DMS53 (cell line): ENCODE data around the gene ZNF865.

ENCODE experiments used
- DNase-seq: peaks from one replicate; lab custom pipeline; 2025; lab: John Stamatoyannopoulos, UW

ZNF865 gene

DNA sequence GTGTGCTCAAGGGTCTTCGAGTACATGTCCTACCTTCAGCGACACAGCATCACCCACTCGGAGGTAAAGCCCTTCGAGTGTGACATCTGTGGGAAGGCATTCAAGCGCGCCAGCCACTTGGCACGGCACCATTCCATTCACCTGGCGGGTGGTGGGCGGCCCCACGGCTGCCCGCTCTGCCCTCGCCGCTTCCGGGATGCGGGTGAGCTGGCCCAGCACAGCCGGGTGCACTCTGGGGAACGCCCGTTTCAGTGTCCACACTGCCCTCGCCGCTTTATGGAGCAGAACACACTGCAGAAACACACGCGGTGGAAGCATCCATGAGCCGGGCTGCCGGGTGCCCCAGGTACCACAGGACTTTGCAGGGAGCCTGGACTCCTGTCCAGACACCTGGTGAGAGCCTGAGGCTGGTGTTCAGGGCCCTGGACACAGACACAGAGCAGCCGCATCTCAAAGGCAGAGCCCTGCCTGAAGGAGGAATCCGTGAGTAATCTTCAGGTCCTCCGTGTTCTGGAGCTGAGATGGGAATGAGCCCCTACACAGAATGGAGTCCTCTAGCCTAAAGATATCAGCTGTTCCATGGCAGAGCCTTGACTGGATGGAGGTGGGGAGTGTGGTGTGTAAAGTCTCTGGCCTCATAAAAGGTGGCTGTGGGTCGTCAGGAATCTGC lies 39.5 kb downstream of the ZNF865 start:
- no peak for DNase-seq

- no peak for DNase-seq
Observed at GRCh38 chr19:55645512-55645881, 40.0 kb downstream of the ZNF865 start.

- peak; percentile 79 for DNase-seq
Observed at GRCh38 chr19:55646889-55647731, 41.7 kb downstream of the ZNF865 start.

DNA sequence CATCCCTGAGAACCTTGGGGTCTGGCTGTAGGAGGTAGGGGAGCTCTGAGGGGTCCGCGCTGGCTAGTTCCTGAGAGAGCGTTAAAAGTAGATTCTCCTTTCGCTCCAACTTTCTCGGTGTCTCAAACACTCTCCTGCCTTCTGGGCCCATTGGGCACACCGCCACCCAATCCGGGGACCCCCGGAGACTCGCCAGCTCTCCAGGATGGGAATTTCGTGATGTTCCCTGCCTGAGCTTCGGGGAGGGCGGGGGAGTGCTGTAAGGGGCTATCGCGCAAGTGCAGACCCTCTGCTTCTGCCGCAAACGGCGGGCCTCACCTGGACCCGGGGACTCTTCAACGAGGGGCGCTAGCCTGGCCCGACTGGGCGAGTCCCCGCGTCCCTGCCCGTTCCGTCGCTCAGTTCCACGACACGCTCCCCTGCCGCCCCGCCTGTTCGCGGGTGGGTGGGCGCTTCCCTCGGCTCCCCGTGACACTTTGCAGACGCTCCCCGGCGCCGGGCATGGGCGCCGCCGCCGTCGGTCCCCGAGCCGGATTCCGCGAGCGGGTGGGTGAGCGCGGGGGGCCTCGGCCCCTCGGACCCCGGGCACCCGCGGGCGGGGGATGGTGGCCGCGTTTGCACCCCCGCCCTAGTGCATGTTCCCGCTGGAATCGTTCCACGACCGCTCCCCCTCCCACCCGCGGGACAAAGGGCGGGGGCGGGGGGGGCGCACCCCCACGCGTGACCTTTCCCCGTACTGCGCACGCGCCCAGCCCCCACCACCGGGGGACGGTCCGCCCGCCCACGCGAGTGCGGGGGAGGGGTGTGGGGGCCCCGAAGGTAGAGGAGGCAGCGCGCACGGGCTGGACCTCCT lies 42.5 kb downstream of the ZNF865 start, which contains the start of gene CCDC106:
Gene CCDC106 (plus strand): TSS at position 481 of the 853 bp plus-strand sequence. CDS start 835 bp downstream, outside the sequence.
- peak; percentile 86 for DNase-seq

DNA sequence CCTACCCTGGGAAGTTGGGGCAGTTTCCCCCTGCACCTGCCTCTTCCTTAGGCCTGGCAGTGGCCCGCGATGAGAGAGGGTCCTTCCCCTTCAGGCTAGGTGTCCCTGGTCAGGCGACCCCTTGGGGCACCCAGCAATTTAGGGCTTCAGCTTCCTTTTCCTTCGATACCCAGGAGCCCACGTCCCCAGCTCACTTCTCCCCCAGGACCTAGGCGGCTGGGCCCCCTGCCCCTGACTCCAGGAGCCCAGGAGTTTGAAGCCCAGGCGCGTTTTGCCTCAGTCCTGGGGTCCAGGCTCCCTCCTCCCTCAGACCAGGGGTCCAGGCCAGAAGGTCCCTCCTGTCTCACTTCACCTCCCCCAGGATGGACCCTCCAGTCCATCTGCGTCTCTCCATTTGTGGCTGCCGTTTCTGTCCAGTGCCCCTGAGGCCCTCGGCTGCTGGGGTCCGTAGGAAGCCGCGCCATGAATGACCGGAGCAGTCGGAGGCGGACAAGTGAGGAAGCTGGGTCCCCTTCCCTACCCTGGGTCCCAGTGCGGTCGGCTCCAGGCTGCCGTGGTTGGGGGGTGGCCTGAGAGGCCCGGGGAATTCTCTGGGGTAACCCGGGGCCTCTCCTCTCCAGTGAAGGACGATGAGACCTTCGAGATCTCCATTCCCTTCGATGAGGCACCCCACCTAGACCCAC lies 43.3 kb downstream of the ZNF865 start:
- no peak for DNase-seq

DNA sequence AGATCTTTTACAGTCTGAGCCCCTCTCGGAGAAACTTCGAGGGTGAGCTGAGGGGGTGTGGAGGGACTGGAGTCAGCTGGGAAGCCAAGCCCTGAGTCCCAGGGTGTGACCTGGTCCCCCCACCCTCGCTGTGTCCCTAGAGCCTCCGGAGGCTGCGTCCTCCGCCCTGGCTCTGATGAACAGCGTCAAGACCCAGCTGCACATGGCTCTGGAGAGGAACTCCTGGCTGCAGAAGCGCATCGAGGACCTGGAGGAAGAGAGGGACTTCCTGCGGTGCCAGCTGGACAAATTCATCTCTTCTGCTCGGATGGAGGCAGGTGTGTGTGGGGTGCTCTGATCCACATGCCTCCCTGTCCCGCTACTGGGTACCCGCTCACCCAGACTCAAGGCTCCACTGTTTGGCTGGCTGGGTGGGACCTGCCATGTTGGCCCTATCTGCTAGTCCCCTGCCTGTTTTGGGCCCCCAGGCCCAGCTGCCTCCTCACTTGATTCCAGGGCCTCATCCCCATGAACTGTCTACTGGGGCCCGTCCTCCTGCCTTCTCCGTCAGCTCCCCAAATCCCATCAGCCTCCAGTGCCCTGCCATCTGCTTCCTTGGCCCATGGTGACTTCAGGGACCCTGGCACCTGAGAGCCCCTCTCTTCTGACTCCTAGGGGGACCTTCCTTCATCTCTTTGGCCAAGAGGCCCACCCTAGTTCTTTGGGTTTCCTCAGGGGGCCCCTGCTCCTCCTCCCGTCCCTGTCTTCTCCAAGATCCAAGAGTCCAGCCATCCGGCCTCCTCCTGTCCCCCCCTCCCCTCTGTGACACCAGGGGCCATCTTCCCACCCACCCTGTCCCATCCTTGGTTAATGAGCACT lies 44.0 kb downstream of the ZNF865 start:
- DNase-seq: peak; percentile 33

GRCh38 chr19:55650126-55650557 lies 44.7 kb downstream of the ZNF865 start:
- DNase-seq: no peak

- DNase-seq: no peak
Observed at GRCh38 chr19:55650602-55651230, 45.3 kb downstream of the ZNF865 start.

- no peak for DNase-seq
Observed at GRCh38 chr19:55651236-55651635, 45.8 kb downstream of the ZNF865 start.

DNA sequence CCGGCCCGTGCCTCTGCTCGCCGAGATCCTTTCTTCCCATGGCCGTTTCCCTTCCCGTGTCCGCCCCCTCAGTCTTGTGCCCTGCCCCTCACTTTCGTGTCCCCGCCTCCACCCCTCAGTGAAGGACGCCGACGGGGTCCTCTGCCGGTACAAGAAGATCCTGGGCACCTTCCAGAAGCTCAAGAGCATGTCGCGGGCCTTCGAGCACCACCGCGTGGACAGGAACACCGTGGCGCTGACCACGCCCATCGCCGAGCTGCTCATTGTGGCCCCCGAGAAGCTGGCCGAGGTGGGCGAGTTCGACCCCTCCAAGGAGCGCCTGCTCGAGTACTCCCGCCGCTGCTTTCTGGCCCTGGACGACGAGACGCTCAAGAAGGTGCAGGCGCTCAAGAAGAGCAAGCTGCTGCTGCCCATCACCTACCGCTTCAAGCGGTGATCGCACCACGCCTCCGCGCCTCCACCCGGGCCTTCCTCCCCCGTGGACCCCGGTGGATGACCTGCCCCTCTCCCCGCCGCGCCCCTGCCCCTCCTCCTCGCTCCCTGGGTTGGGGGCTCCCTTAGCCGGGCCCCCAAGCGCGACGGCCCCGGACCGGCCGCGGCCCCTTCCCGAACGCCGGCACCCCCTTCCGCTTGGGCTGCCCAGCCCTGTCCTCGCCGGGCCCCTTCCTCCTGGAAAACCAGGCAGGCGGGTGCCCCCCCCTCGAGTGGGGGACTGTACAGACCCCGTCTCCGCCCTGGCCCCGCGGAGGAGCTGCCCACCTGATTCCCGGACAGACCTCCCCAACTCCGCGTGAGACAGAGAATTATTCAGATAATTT lies 47.1 kb downstream of the ZNF865 start:
- DNase-seq: no peak

- DNase-seq: peak; percentile 99
Observed at GRCh38 chr19:55653651-55654322, 48.3 kb downstream of the ZNF865 start.

- peak; percentile 100 for DNase-seq
Observed at GRCh38 chr19:55654323-55654867, 48.9 kb downstream of the ZNF865 start.

- peak; percentile 96 for DNase-seq
Observed at GRCh38 chr19:55654868-55655647, 49.6 kb downstream of the ZNF865 start, which contains the start of gene U2AF2. Gene U2AF2, plus strand, starts transcription at chr19:55655035. Its CDS starts 70 bp downstream, at chr19:55655105.

GRCh38 chr19:55655648-55656040 lies 50.2 kb downstream of the ZNF865 start:
- DNase-seq: no peak

DNA sequence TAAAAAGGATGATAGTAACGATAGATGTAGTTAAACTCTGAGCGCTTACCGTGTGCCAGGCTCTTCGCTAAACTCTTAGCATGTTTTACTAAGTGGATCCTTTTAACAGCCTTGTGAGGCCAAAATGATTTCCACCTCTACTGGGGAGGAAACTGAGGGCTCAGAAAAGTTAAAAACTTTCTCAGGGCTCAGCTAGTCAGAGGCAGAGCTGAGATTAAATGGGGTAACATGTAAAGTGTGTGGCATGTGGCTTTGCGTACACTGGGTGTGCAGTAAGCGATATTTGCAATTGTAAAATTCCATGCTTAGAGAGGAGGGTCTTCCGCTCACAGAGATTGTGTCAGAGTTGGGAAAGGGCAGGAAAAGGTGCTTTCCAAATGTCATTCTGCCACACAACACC lies 51.1 kb downstream of the ZNF865 start:
- DNase-seq: no peak

DNA sequence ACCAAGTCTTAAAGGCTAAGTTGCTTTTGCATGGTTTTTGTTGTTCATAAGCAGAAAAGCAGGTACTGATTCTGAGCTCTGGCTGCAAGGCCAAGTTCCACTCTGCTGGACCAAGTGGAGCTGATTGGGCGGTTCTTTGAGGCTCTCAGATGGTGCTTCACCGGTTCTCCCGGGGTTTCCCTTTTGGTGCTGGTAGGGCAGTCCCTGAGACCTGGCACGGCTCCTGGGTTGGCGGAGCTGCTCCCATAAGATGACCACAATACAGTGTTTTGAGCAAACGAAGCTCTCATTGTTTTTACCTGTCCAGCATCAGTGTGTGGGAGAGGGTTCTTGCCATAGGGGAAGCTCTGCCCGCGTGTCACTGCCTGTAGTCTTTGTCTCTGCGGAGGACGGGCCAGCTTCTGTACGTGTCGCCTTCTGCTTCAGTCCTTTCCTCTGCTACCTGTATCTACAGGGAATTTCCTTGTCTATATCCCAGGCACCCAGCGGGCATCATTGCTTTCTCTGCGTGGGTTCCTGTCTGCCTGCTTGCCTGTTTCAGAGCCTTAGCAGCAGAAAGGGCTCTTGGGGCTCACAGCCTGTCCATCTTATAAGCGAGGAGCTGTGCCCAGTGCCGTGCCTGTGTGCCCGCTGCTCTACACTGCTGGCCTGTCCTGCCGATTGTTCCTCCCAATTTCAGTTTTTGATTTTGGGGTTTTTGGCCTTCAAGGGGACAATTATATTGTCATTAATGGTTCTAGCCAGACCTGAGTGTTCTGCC lies 51.7 kb downstream of the ZNF865 start:
- no peak for DNase-seq
